ENCODE results near the gene UIMC1.

GRCh38 chr5:176869501-176870109 lies 137.0 kb downstream of the UIMC1 start:
- TF ChIP-seq POLR2A (IDR thresholded peaks at IDR 0.05) = no peak
- TF ChIP-seq CTCF (IDR thresholded peaks at IDR 0.05) = no peak
- TF ChIP-seq POLR2AphosphoS5 (IDR thresholded peaks at IDR 0.05; ENCODE audit: insufficient read depth in 1 of 2, low read depth in 1 of 2) = no peak

All from vagina (tissue), 2 donors.